Kidney epithelial cell (primary cell): Measurements from ENCODE around the gene SERTAD2. TPM values are rescaled to one million over a fixed set of nuclear protein-coding genes. Genes with fewer than 3 reads are reported as not detected.

Experiments used
- DNase-seq: peaks from one replicate; pipeline ENCODE4 v3.0.0-alpha.2; 2010; ENCODE audit warnings: low read depth
- H3K27me3 ChIP-seq: 2 replicates; pipeline ENCODE4 v1.6.0; 2011; ENCODE audit warnings: low read length; ENCODE audit not compliant: control insufficient read depth, insufficient read depth
- H3K36me3 ChIP-seq: 2 replicates; pipeline ENCODE4 v1.5.1; 2011; ENCODE audit warnings: low read length; ENCODE audit not compliant: control insufficient read depth, insufficient read depth
- H3K4me3 ChIP-seq: 2 replicates; pipeline ENCODE4 v1.5.1; 2011; ENCODE audit warnings: low read depth, mild to moderate bottlenecking, control low read depth, low read length
- total RNA-seq: library from RNA; depleted of rRNA; stranded (reverse); fragments of >200 nt; gene quantifications from 2 replicates; pipeline ENCODE4 v1.2.3, GENCODE V29; 2015
- TF ChIP-seq, protein P1 (sequence below): IDR thresholded peaks from 2 replicates; pipeline ENCODE4 v1.5.1; 2011; ENCODE audit warnings: mild to moderate bottlenecking, moderate library complexity, low read length, control low read depth, inconsistent platforms; ENCODE audit not compliant: insufficient read depth, poor library complexity, severe bottlenecking

Gene SERTAD2
- total RNA-seq, 1 donor from 2014 or later: 13.2 TPM

GRCh38 chr2:64654063-64654811, 524 bp upstream of the SERTAD2 start:
- Histone ChIP-seq H3K36me3 (no peaks in the 10 kb centered on the region), H3K27me3 (no peaks in the 10 kb centered on the region), H3K4me3 (peak overlapping the region; percentile 75)
- no peak for DNase-seq
- TF ChIP-seq, protein P1, sequence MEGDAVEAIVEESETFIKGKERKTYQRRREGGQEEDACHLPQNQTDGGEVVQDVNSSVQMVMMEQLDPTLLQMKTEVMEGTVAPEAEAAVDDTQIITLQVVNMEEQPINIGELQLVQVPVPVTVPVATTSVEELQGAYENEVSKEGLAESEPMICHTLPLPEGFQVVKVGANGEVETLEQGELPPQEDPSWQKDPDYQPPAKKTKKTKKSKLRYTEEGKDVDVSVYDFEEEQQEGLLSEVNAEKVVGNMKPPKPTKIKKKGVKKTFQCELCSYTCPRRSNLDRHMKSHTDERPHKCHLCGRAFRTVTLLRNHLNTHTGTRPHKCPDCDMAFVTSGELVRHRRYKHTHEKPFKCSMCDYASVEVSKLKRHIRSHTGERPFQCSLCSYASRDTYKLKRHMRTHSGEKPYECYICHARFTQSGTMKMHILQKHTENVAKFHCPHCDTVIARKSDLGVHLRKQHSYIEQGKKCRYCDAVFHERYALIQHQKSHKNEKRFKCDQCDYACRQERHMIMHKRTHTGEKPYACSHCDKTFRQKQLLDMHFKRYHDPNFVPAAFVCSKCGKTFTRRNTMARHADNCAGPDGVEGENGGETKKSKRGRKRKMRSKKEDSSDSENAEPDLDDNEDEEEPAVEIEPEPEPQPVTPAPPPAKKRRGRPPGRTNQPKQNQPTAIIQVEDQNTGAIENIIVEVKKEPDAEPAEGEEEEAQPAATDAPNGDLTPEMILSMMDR: no peak

DNA sequence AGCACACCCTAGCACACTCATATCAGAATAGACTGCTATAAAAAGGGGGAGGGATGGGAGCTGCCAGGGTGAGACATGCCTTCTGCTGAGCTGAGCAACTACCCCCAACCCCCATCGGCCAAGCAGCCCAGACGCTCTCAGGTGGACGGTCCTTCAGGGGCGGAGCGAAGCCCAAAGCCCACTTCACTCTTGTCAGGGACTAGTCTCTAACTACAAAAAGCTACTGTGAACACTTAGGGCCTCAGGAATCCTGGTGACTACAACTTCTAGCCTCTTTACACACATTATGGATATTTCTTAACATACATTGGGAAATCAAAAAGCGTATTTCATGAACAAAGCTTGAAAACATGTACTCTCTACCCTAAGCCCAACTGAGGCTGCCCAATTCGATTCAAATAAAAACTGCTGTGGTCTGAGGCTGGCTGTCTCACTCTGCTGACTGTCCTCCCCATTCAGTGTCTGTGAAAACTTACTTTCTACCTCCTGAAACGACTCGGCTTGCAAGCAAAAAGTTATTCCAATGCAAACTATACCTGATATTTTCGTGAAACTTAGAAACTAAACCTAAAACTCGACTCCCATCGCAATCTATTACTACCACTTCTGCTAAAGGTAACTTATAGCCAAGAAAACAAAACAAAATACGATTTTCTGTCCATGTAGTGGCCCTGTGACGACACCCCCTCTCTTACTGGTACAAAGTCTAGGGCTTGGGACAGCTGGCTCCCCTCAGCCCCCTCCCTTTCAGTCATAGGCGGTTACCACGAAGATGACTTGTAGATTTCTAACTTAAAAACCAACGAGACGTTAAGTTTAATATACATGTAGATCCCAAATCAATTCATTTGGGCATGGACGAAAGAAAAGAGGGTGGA, 1.2 kb downstream of the SERTAD2 start:
- Histone ChIP-seq H3K27me3 (no peaks in the 10 kb centered on the region), H3K36me3 (no peaks in the 10 kb centered on the region), H3K4me3 (peak overlapping the region; percentile 93)
- DNase-seq: no peak
- TF ChIP-seq, protein P1: no peak

GRCh38 chr2:64651590-64651989, 2.1 kb downstream of the SERTAD2 start:
- Histone ChIP-seq H3K4me3 (no peak overlapping the region), H3K36me3 (no peaks in the 10 kb centered on the region), H3K27me3 (no peaks in the 10 kb centered on the region)
- TF ChIP-seq, protein P1: no peak
- no peak for DNase-seq

DNA sequence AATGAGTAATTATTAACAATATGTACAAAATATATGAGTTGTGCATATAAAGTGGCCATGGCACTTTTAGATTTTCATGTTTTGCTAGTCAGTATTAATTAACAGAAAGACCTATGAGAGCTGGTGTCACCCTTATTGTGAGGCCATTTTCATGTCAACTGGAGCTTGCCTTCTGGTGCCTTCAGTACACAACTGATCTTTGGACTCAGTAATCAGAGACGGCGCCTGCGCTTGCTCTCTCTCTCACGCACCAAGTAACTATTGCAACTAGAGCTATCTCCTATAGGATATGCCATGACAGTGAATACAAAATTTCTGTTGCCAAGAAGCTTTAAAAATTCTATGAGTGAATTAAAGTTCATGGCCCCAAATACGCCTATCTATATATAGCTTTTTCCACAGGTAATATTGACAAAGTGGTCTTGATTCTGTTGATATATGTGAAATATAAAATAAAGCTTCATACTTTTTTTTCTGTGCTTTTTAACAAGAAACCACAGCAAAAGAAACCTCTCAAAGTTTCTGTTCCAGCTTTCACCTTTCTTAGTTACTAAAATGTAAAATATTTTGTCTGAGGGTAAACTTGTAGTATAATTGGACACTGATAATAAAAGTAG, 2.9 kb downstream of the SERTAD2 start:
- Histone ChIP-seq H3K36me3 (no peaks in the 10 kb centered on the region), H3K27me3 (no peaks in the 10 kb centered on the region), H3K4me3 (no peak overlapping the region)
- no peak for DNase-seq
- TF ChIP-seq, protein P1: no peak

DNA sequence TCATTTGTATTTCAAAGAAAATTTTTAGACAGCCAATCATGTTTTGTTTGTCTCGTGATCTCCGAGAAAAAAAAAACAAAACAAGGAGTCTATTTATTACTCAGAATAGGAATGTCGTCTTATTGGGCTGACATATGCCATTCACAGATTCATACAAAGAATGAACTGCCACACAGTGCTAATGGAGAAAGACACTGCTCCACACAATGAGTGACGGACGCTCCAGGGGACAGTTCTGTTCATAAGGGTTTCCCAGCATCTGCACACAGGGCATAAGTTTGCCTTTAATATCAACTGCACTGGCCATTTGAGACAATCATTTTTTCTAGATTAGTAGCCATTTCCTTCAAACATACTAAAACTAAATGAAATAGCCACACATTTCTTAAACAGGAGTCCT, 3.4 kb downstream of the SERTAD2 start:
- no peak for DNase-seq
- Histone ChIP-seq H3K36me3 (no peaks in the 10 kb centered on the region), H3K27me3 (no peaks in the 10 kb centered on the region), H3K4me3 (no peak overlapping the region)
- TF ChIP-seq, protein P1: no peak
